Mesenteric fat pad (tissue), 1 donor: ENCODE results near the gene PRKCZ. TPM values are rescaled to one million over a fixed set of nuclear protein-coding genes. Genes with fewer than 3 reads are reported as not detected.
"Not testable (repeated sequence)": the region's sequence is repeated elsewhere in the genome, so short reads cannot be mapped to it uniquely, and the experiment has no call there.

ENCODE experiments used
- DNase-seq: peaks from one replicate; pipeline ENCODE4 v3.0.0-alpha.2; 2020; ENCODE audit warnings: low spot score
- total RNA-seq: library from RNA; stranded (reverse); fragmentation: NEBNext Ultra II Directional; extraction: Animal tissue kit (Norgen Biotek cat#: 25700); gene quantifications from one replicate; pipeline ENCODE4 v1.2.1, GENCODE V29; 2021
- donor health status: DM: yes; HTN: yes; CAD: no.

Gene PRKCZ
- total RNA-seq, 1 donor from 2014 or later = 1.4 TPM

DNA sequence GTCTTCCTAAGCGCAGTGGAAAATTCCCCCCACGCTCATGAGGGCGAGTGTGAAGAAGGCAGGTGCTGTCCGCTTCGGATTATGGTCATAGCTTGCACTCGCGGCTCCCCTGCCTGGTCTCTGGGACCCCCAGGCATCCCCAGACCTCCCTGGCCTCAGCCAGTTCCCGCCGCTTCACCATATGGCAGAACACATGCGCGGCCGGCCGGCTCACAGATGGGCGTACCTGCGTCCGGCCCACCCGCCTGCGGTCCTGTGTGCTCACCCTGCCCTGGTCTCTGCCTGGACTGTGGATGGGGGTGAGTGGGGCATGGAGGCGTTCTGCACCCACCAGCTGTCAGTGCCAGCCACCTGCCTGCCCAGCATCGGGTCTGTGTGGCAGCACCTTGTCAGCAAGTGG is 34.1 kb downstream of the PRKCZ start:
- no peak for DNase-seq

GRCh38 chr1:2085080-2085479 is 34.9 kb downstream of the PRKCZ start:
- DNase-seq = no peak

GRCh38 chr1:2086446-2087078 is 36.4 kb downstream of the PRKCZ start:
- DNase-seq = no peak

- no peak for DNase-seq
Measured at GRCh38 chr1:2087766-2088165, 37.6 kb downstream of the PRKCZ start.

- DNase-seq = no peak
Measured at GRCh38 chr1:2088458-2088857, 38.2 kb downstream of the PRKCZ start.

DNA sequence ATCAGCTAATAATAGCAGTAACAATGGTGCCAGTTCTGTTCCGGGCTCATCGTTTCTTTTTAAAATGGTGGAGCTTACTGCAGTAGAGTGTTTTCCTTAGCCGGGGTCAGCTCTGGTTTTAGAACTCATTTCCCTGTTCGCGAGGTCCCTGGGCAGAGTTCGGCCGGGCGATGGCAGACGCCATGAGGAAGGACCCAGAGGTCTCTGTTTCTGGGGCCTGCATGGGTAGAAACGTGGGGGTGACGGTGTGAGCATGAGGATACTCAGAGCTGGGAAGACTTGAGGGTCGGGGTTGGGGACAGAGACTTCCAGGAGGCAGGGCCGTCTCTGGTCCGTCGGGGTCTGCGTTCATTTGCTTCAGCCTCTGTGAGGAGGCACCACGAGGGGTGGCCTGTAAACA is 38.8 kb downstream of the PRKCZ start:
- no peak for DNase-seq

- no peak for DNase-seq
Measured at GRCh38 chr1:2090216-2090890, 40.1 kb downstream of the PRKCZ start.

DNA sequence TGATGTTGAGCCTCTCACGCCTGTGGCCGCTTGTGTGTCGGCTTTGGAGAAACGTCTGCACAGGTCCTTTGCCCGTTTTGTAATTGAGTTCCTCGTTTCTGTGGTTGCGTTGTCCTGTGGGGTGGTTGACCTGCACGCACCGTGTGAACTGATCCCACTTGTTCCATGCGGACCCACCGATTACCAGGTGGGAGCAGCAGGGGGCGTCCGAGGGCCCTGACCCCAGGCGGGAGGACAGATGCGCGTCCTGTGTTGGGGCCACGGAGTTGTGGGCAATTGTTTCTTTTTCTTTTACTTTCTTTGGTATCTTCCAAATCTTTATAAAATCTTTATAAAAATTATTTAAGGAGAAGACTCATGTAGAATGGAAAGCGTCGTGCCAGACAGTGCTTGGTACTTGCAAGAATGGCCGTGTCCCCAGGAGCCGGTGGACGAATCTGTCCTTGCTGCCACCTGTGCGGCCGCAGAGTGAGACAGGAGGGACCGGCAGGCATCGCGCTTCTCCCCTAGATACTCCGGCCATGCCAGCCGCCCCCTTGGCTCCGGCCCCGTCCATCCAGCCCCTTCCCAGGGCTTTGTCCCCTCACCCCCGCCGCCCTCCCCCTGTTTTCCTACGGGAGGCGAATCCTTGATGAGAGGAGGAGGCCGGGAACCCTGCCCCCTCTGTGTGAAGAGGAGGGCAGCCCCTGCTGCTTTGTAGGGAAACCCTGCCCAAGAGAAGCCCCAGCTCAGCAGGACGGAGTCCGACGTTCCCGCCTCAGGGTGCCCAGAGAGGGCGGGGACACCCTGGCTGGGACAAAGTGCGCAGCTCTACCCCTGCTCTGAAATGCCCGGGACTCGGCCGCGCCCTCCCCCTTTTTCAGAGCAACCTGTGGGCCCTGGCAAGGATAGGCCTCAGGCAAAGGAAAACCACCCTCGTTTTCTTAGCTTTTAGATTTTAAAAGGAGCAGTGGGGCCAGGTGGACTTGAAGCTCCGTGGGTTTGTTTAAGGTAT is 41.7 kb downstream of the PRKCZ start:
- DNase-seq = no peak

DNA sequence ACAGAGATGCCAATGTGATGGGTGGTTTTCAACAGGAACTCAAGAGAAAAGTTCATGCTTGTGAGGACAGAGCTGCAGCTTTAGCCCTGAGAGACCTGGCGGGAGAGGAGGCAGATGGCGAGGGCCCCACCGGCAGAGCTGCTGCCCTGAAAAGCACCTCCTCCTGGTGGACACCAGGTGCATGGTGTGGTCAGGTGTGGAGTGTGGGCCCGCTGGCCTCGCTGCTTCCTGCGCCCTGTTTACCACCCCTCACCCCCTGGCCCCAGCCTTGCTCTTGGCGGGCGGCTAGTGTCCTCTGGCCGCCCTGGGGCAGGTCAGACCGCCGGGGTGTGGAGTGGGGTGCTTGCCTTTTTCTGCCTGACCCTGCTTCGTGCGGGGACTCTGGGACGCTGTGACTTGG is 42.8 kb downstream of the PRKCZ start:
- DNase-seq = no peak

DNA sequence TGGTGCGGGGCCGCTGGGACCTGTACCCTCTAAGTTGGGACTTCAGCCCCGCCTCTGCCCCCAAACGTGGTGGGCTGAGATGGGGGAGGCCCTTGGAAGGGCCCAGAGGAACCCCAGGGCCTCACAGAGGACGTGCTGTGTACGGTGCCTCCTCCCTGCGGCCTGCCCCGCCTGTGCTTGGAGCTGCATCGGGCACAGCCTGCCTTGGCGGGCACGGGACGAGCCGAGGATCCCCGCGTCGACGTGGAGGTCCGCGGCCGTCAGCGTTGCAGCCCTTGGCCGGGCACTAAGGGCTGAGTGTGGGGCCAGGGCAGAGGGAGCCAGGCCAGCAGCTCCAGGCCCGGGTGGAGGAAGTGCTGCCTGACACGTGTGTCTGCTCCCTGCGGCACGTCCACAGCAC is 43.4 kb downstream of the PRKCZ start:
- DNase-seq = no peak

GRCh38 chr1:2094269-2095158 is 44.3 kb downstream of the PRKCZ start:
- not testable (repeated sequence) for DNase-seq

DNA sequence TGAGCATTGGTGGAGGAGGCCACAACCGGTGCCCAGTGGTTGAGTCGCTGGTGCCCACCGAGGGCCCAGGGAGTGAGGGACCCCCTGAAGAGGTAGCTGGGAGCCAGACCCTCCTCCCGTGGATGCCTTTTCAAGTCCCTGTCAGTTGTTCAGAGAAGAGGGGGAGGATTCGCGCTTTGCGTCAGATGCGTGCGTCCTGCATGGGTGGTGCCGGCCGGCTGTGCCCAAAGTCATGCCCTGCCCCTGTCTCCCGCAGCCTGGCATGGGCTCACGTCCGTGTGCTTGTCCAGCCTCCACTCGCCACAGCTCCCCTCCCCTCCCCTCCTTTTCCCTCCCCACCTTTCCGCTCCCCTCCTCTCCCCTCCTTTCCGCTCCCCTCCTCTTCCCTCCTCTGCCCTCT is 45.2 kb downstream of the PRKCZ start:
- DNase-seq = no peak

DNA sequence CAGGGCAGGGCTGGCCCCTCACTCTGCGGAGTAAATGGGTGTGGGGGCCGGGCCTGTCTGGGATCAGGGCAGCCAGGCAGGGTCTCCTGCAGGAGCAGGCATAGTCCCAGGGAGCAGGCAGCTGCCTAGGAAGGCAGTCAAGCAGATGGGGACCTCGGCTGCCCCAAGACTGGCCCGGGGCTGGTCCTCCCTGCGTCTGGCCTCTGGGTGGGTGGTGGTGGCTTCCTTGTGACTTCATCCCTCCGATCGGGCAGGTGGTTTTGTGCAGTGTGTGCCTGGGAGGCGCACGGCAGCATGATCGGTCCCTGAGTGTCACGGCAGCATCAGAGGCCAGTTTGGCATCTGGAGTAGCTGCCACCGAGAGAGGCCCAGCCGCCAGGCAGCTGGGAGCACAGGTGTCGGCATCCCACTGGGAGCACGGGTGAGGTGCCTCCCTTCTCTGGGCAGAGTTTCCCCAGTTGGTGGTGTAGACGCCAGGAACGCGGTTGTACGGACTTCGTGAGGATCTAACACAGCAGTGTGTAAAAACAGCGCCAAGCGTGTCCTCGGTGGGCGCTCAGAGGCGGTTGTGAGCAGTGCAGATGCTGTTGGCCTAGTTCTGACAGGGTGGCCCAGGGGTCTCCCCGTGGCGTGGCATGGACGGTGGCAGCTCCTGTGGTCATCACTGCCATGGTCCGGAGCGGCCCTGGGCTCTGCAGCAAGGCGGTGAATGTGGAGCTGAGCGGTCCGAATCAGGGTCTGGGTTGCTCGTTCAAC is 45.9 kb downstream of the PRKCZ start:
- DNase-seq = no peak

DNA sequence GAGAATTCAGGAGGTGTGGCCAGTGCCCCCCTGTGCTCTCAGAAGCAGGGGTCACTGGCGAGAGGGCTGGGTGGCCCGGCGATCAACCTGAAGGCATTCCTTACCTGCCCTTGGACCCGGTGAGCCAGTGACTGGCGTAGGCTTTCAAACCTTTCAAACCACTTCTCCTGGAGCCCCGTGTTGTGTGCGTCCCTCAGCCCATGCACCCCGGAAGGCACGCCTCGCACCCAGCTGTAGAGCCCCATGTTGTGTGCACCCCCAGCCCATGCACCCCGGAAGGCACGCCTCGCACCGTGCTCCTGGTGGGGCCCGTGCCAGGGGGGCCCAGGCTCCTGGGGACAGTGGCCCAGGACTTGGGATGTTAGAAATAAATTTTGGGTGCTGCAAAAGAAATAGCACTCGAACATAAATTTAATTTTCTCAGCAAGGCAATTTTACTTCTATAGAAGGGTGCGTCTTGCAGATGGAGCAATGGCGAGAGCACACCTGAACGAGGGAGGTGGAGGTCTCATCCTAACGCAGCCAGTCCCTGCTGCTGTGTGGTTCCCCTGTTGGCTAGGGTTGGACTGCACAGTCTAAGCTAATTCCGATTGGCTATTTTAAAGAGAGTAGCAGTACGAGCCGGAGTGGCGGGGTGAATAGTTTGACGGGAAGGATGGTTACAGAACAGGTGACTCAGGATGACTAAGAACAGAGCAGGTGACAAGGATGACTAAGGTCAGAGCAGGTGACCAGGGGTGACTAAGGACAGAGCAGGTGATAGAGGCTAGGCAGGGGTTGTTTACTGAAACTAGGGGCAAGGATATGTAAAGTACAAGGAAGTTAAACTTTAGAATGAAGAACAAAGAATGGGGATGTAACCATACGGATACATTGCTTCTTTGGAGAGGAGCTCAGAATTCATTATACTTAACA is 47.4 kb downstream of the PRKCZ start:
- no peak for DNase-seq

- DNase-seq = no peak
Measured at GRCh38 chr1:2098301-2098698, 48.1 kb downstream of the PRKCZ start.

DNA sequence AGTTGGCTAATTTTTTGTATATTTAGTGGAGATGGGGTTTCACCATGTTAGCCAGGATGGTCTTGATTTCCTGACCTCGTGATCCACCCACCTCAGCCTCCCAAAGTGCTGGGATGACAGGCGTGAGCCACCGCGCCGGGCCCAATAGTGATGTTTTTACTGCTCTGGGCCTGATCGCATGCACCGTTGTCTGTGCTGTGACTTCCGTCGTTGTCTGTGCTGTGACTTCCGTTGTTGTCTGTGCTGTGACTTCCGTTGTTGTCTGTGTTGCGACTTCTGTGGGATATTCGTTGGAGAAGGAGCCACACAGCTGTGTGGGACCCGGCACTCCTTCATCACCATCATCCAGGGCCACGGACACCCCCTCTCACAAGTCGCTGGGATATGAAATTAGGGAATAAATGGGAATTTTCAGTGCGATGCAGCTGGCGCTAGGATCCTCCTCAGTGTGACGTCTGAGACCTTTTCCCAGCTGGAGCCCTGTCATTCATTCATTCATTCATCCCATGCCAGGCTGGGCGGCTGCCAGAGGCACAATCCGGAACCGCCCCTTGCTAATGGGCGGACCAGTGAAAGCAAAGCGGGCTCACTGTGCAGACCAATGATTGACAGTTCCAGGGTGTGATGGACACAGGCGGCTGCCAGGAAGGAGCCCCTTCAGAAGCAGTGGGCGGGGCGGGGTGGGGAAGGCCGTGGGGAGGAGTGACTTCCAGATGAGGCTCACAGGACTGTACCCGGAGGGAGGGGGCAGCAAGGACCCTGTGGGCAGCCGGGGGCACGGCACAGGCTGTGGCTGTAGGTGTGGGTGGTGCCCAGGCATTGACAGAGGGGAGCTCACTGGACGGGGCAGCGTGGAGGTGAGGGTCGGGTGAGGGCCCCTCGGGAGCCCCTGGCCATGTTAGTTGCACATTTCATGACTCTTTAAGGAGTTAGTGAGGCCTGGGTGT is 48.9 kb downstream of the PRKCZ start:
- no peak for DNase-seq

- no peak for DNase-seq
Measured at GRCh38 chr1:2099886-2100779, 49.9 kb downstream of the PRKCZ start.
